Measurements from ENCODE around the gene NEFH.

DNA sequence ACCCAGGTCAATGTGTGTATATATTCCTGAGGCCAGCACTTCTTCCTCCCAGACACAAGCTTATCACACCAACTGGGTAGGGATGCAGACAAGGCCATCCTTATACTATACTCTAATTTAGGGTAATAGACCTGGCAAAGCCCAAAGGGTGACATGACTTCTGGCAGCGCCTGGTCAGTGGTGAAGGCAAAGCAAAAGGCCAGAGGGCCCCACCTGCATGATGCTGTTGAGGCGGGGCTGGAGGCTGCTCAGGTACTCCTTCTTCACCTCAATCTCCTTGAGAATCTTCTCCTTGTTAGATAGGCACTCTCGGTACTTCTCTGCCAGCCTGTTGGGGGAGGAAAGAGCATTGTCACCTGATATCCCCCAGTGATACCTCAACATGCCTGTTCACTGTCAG lies 56.4 kb downstream of the NEFH start:
- TF ChIP-seq EZH2 (IDR thresholded peaks at IDR 0.05): no peak
- no peak for TF ChIP-seq POLR2AphosphoS5 (IDR thresholded peaks at IDR 0.05; ENCODE audit: borderline replicate concordance, low read depth, low read length)

Data from SK-N-MC (cell line).